MV-4-11 (cell line): ENCODE measurements around the gene TBX15.
"Not testable (repeated sequence)": the region's sequence is repeated elsewhere in the genome, so short reads cannot be mapped to it uniquely, and the experiment has no call there.

Experiments used
- DNase-seq: peaks from one replicate; lab custom pipeline; 2025; lab: John Stamatoyannopoulos, UW

Gene TBX15

DNA sequence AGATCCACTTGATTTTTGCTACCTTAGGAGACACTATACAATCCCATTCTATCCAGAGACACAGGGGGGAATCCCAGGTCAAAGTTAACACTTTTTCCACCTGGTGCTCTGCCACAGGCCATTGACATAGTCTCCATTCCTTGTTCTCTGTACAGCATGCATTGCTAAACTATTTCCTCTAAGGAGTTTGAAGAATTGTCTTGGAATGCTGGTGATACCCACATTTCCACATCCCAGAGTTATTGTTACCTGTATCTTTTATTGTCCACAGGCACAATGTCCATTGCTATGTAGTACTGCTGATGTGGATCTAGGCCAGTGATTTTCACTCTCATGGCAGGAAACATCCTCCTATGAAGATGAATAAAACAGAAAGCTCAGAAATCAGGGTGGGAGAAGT, 61.9 kb downstream of the TBX15 start:
- DNase-seq, result no peak

DNA sequence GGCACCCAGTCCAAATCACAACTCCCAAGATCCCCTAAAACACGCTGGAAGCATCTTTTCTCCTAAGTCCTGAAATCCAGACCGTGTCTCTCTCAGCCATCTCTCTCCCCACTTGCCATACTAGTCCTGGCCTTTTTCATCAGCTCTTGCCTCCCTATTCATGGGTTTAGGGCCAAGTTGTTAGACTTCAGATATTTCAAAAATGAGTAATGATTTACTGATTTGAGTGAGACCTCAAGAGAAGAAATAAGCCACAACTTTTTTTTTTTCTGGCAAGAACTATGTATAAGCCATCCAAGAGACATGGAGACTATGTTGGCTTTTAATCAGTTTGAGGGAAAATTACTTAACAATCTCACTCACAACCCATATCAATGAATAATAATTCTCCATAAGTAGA, 62.5 kb downstream of the TBX15 start:
- DNase-seq, result no peak

DNA sequence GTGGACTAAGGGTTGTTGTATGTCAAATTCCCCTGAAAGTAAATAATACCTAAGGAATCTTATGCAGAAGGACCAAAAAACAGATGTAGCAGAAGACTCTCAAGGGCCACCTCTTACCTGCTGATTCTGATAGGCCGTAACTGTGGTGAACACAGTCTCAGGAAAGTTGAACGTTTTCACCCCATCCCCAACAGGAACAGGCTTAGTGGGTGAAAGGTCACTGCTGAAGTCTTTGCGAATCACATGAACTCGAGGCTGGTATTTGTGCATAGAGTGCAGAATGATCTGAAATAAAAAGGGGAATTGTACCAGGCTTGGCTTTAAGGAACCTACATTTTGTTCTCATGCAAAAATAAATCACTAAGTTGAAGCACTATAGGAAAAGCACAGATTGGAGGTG, 64.8 kb downstream of the TBX15 start:
- no peak for DNase-seq

DNA sequence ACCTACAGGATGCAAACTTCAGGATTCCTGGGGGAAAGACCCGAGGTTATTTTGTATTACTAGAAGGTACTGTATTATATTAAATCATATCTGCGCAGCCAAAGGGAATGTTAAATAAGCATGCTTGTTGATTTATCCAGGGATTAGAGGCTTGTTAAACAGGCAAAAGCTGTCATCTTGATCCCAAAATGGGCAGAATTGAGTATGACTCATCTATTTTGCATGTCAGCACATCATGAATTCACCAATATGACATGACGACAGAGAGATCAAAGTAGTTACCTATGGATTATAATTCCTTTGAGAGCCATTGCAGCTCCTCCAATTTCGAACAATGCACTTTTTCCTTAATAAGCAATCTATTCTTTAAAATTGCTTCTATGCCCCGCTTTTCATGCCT, 66.1 kb downstream of the TBX15 start:
- DNase-seq, result no peak

DNA sequence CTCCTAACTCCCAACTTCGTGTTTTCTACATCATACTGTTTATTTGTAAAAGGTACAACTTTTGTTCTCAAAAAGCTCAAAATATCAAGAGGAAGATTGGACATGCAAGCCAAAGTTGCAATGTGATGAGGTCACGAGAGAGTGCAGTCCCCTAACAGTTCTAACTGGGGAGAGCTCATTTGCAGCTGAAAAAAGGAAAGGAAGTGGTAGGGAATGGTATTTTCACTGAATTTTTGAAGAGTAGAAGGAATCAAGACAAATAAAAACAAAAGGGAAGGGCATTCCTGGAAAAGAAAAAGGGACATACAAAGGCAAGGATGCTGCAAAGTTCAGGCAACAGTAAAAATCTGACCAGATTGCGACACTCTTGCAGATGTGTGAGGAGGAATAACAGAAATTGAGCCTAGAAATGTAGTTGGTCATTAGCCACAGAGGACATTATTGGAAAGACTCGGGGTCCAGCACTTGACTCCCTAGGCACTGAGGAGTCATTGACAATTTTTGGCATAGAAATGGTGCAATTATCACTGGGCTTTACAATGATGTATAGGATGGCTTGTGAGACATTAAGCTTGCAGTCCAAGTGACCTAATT, 67.9 kb downstream of the TBX15 start:
- peak; percentile 4 for DNase-seq

DNA sequence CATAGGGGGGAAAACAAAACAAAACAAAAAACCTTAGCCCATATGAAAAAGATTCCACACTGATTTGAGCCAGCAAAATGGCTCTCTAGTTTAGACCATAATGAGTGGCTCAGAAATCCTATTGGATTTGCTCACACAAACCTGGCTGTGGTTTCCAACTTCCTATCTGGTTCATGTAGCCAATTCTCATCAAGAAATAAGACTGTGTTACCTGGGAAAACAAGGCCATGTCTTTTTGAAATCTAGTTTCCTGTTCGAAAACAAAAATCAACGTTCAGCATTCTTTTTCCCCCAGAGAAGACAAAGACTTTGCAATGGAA, 69.2 kb downstream of the TBX15 start:
- no peak for DNase-seq

DNA sequence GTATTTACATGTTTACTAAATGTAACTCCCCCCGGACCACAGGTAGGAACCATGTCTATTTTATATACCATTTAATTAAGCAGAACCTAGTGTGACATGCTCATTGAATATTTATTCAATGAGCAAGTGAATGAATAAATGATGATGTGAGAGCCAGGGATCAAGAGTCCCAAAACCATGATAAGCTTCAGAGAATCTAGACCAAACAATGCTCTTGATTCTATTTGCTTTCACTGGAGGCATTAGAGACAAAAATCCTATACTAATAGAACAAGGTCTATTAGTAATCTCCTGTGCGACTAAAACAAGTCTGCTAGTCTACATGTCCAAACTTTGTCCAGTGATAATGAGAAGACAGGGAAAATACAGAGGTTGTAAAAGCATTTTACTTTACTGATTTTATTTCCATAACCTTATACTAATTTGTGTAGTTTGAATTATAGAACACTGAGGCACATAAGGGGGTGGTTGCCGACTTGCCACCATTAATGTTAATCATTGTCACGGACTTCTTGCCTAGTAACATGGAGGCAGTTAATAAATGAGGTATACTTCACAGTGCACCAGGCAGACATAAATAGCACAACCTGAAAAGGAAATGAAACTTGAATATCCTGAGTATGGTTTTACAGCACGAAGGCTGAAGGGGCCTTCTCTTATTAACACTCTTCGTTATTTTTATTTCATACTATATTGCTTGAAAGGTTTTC, 69.8 kb downstream of the TBX15 start:
- peak; percentile 38 for DNase-seq

DNA sequence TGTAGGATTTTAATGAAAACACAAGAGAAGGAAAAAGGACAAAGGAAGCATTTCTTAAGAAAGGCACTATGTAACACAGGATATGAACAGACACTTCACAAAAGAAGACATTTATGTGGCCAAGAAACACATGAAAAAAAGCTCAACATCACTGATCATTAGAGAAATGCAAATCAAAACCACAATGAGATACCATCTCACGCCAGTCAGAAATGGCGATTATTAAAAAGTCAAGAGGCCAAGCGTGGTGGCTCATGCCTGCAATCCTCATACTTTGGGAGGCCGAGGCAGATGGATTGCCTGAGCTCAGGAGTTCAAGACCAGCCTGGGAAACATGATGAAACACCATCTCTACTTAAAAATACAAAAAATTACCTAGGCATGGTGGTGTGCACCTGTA, 71.8 kb downstream of the TBX15 start:
- not testable (repeated sequence) for DNase-seq

DNA sequence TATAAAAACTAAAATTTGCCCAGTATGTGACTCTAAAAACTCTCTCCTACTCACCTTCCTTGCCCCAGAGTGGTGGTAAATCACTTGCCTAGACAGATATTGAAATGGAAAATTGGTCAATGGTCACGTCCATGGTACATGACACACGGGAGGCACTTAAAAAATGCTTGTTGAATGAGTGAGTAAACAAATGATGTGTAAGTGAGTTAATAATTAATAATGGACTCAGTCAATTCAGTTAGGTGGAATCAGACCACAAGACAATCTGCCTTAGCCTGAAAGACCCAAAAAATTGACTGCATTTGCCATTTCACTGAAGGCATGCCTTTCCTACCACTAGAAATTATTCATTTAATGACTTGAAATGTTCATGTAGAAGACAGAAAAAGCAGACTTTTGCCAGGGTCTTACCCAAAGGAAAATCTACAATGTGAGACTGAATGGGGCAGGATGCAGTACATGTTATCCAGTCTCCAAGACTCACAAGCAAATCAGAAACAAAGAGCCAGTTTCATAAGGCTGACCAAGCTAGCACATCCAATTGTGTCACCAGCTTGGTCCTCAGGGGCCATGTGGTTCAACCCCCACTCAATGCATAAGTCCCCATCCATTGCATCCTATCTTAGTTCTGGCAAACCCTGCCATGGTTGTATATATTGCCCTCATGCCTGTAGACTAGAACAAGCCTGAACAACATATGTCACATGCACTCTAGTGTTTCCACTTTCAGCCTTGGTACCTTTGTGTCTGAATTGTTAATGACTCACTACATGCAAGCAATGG, 73.6 kb downstream of the TBX15 start:
- DNase-seq, result no peak

DNA sequence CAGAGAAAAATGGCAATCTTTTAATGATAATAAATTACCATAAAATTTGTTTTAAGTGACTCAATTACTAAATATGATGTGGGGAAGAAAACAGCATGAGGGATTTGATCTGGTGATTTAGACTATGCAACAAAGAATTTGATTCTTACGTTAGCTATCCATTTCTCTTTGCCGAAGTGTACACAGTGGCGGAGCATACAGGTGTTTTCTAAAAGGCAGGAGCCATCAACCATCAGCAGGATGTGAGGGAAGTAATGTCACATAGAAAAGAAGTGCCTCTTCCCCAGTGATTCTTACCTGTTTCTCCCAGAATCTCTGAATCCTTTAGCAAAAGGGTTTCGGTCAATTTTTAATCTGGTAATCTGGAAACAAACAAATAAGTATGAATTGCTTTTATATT, 74.3 kb downstream of the TBX15 start:
- DNase-seq, result no peak

DNA sequence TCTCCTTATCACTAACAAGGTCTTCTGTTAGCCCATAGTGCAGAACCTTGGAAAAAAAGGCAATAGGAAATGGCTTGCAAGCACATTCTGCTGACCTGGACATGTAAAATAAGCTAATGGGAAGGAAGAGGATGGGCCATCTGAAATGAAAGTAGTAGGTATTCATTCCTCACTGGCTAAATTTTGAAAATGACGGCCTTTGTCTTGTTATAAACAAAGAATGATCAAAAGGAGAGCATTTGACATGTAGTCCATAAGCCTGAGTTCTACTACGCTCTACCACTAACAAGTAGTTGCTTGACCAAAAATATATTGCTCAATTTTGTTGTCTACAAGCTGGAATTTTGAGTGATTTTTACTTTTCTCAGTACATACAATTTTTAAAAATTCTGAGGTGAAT, 75.6 kb downstream of the TBX15 start:
- no peak for DNase-seq

DNA sequence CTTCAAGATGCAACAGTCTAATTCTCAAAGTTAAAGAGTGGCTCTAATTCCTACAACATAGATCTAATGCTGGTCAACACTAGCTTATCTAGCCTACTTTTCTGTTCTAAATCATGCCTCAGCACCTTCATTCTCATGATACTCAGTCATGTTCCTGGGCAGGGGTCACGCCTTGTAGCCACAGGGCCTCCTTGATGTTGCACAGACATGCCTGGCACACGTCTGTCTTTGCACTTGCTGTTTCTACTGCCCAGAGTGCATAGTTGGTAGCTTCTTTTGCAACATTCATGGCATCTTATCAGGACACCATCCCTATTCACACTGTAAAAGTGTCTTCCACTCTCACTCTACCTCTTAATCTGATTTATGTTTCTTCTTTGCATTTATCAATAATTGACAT, 76.6 kb downstream of the TBX15 start:
- no peak for DNase-seq

DNA sequence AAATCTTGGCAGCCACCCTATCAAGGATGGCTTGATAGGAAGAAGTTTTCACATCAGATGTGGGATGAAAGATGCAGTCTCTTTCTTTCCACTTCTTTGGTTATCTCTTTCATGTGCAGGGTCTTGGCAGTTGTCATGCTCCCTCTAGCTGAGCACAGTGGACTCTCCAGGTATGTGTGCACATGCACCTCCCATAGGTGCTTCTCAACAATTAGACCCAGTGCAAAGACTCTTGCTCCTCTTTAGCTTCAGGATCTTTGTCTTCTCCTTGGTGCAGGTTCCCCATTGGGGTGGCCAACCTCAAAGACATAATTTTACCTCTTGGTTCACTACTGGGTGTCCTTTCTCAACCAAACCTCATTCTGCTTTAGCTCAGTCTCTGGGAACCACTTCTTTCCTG, 80.7 kb downstream of the TBX15 start:
- DNase-seq, result no peak

DNA sequence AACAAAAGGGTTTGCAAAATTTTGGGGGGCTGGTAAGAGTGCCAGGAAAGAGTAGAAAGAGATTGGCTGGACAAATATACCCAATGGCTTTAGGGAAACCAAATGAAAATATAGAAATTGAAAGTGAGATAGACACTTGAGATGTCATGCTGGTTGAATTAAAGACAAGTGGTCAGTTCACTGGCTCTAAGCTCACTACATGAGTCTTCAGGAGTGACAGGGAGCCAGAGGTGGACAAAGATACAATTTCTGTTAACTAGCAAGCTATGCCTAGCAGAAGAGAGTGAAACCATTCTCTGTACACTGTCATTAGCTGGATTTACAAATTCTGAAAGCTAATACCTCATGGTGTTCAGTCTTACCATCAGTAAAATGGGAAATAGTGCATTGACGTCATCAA, 82.5 kb downstream of the TBX15 start:
- DNase-seq, result no peak

DNA sequence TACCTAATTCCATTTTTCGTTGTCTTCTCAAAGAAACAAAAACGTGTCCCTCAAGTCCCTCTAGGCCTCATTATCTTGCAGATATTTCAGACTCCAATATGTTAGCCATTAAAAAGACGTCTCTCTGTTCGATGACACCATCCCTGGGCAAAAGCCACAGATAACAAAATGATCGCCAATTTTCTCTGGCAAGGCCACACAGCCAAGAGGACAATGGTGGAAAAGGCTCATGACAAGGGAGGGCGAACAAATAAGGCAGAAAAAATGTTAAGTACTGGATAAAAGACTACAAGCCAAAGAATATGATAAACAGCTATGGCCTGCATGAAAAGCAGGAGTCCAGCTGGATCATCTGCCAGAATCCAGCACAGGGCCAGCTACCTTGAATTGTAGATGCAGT, 82.9 kb downstream of the TBX15 start:
- DNase-seq, result no peak

DNA sequence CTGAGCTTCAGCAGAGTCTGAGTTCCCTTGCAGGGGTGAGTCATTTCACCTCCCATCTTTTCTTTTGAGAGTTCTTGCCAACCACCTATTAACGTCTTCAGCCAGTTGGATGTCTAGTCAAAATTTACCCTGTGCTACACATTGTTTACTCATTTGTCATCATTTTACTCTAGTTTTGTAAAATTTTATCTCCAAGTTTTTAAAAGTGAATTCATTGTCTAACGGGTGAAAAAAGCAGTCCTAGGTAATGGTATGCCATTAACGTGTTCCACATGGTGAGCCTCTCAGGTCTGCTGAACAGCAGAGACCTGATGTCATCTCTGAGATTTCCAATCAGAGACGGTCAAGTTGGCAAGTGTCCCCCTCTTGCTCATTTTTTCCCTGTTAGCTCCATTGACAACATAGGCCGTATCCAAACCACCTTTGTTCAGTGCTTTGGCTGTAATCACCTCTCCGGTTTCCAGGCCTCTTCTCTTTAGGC, 85.4 kb downstream of the TBX15 start:
- no peak for DNase-seq

DNA sequence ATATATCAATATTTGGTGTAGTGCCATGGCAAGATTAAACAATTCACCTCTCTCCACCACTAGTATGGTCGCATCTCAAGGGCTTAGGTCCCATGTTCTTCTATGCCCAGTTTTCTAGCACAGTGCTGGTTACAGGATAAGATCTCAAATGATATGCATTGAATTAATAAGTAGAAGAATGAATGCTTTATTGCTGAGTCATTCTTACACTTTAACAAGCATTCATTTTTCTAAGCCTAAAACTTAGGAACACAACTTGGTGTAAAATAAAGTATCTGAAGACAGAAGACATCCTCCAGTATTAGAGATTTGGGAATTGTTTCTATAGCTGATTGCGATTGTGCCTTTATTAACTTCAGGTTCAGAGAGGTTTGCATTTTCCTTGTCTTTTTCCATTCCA, 85.8 kb downstream of the TBX15 start:
- DNase-seq, result no peak

DNA sequence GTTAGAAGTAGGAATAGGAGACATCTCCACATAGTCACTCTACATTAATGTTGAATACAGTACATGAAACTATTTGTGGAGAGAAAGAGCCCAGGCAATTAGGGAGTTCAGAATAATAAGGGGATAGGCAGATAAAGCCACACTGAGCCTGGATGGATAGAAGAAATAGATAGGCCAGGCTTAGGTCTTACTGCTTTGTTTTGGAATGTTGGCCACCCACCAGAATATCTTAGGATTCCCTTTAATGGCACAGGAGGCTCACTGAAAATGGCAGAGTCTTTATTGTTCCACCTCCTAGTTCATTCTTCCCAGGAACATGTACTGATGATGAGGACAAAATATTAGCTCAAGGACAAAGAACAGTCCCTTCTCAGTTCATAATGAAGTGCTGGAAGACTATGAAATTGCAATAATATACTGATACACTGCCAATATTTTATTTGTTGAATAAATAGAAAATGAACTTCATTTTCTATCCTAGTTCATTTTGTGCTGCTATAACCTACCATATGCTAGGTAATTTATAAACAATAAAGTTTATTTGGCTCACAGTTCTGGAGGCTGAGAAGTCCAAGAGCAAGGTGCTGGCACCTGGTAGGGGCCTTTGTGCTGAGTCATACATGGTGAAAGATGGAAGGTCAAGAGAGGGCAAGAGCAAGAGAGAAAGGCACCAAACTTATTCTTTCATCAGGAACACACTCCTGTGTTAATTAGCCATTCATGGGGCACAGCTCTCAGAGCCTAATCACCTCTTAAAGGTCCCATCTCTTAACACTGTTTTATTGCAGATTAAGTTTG, 87.3 kb downstream of the TBX15 start:
- no peak for DNase-seq

DNA sequence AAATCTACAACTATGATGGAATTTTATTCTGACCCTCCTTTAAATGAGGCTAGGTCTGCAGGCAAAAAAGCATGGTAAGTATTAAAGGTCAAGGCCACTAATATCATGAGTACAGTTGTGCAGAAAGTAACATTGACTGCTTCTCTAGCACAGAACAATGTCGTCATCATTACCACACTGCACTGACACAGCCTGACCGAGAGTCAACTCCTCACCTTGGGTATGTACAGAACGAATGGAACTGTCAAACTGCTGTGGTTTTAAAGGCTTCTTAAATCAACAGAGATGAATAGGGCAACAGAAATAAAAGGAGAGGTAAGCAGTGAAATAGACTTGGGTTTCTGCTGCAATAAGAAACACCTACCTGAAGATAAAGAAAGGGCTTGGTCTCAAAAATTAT, 88.8 kb downstream of the TBX15 start:
- no peak for DNase-seq

DNA sequence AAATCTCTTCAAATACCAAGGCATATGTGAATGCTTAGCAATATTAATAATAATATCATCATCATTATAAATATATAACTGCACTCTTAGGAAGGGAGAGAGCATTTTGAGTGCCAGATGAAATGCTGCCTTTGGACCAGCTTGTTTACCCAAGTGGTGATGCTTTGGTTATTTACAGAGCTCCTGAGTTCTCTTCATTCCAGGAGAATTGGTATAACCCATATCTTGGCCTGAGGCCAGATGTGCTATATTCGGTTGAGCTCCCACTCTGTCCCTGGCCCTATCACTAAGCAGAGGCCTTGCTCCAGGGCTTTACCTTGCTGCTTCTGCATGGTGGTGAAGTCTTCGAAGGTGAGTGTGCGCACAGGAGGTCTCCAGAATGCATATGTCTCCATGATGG, 89.4 kb downstream of the TBX15 start:
- DNase-seq, result no peak

DNA sequence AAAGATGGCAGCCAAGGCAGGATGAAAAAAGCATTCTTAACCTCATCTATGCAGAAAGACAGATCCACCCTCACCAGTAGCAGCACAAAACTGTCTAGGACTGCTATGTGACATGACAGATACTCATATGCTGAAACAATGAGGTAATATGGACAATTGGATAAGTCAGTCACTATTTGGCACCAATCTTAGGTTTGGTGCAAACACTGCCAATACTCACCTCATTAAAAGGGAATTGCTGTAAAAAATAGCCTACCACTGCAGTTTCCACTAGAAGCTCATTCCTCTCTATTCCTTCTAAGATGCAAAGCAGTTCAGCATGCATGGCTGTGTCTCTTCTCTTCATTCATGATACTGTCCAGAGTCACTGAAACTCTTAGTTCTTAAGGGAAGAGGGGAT, 91.7 kb downstream of the TBX15 start:
- DNase-seq, result no peak

DNA sequence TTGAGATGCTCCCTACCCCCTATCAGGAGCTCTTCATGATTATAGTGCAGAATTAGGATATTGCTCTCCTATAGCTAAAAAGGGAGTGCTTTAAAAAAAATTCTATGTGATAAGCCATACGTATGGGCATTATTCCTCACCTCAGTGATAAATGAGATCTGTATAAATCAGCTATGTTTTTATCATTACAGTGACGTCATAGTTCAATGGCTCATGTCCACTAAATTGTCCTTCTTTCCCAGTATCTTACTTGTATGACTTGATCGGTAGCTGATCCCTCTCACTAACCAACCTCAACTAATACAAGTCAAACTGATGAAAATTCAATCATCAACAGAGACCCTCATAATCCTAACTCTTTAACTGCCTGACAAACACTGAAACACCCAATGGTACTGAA, 93.3 kb downstream of the TBX15 start:
- DNase-seq, result no peak
